Measurements from ENCODE around the gene TADA2A. TPM values are rescaled to one million over a fixed set of nuclear protein-coding genes. Genes with fewer than 3 reads are reported as not detected.
A peak's percentile ranks its signal among the peaks of the same experiment; 100 is the strongest.

Gene TADA2A, protein sequence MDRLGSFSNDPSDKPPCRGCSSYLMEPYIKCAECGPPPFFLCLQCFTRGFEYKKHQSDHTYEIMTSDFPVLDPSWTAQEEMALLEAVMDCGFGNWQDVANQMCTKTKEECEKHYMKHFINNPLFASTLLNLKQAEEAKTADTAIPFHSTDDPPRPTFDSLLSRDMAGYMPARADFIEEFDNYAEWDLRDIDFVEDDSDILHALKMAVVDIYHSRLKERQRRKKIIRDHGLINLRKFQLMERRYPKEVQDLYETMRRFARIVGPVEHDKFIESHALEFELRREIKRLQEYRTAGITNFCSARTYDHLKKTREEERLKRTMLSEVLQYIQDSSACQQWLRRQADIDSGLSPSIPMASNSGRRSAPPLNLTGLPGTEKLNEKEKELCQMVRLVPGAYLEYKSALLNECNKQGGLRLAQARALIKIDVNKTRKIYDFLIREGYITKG
- polyA plus RNA-seq (2011; rRNA removed) (13.6 and 19.3 TPM in 2 replicates), polyA minus RNA-seq (2011; rRNA and poly(A)+ RNA removed) (16.5 and 22.5 TPM in 2 replicates)

GRCh38 chr17:37406635-37407461 lies at the start of gene TADA2A, which contains the start of gene ACACA:
Gene TADA2A (plus strand): TSS chr17:37406886. CDS start chr17:37411366, 4,480 bp downstream.
Gene ACACA (minus strand): TSS chr17:37406836. CDS start chr17:37406299, 537 bp downstream.
- no peaks in the 10 kb centered on the region for H3K27me3 ChIP-seq (ENCODE audit: control insufficient read depth, insufficient read depth, low read length)
- POLR2A ChIA-PET = interaction anchor here (0.6 to 0.7 kb wide), 2 partner anchors 13 to 107 kb away, joined by 3 to 6 read pairs; no protein-coding TSS in a partner anchor
- DNase-seq (ENCODE audit: low read depth) = no peak
- peak; percentile 5; the same call in 1 of the 2 replicates for TF ChIP-seq CTCF (IDR thresholded peaks at IDR 0.05; ENCODE audit: insufficient read depth, low read depth, low read length)
- H3K4me3 ChIP-seq (ENCODE audit: low read depth, low read length) = peak within 1 kb of the TSS; percentile 93
- CTCF ChIA-PET = interaction anchor here (0.6 to 0.7 kb wide), 2 partner anchors 13 to 1324 kb away, joined by 3 to 5 read pairs; no protein-coding TSS in a partner anchor
- H3K36me3 ChIP-seq (ENCODE audit: control insufficient read depth, insufficient read depth, low read length) = peaks cover 4% of the 10 kb centered on the region

GRCh38 chr17:37358098-37358829 lies 48.4 kb upstream of the TADA2A start:
- ChIA-PET POLR2A (no interaction called here), CTCF (interaction anchor here (1.1 to 2.4 kb wide), 2 partner anchors 16 to 118 kb away, joined by 3 to 16 read pairs; no protein-coding TSS in a partner anchor)
- Histone ChIP-seq H3K27me3 (ENCODE audit: control insufficient read depth, insufficient read depth, low read length) (no peaks in the 10 kb centered on the region), H3K36me3 (ENCODE audit: control insufficient read depth, insufficient read depth, low read length) (no peaks in the 10 kb centered on the region), H3K4me3 (ENCODE audit: low read depth, low read length) (peak overlapping the region; percentile 85)
- TF ChIP-seq CTCF (IDR thresholded peaks at IDR 0.05; ENCODE audit: insufficient read depth, low read depth, low read length) = no peak
- DNase-seq (ENCODE audit: low read depth) = no peak

DNA sequence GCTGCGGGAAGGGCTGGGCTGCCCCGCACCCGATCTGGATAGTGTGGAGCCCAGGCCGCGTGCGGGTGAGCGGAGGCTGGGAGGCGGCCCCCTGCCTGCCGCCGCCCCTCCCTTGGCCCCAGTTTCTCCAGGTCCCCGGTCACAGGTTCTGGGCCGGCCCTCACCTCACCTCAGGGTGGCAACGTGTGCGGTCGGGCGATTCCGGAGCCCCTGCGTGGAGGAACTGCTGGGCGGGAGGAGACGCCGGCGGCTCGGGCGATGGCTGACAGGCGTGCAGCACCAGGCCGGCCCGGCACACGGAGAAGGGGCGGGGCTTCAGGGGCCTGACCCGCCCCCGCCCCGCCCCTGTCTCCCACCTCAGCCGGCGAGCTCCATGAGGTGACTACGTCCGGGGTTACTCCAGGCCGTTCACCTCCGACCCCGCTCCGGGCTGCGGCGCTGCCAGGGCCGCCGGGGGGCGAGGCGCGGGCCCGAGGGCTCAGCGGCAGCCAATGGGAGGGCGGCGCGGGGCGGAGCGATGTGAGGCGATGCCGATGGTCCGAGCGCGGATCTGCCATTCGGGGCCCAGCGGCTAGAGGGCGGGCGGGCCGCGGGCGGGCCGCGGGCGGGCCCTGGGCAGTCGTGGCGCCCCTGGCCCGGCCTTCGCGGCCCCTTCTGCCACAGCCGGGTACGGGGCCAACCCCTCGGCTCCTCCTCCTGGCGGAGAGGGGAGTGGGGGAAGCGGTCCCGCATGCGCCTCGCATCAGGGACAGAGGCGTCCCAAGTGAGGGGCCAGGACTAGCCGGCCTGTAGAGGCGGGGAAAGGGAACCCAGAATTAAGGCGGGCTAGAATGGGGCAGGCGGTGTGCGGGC lies 47.6 kb upstream of the TADA2A start:
- CTCF ChIA-PET = interaction anchor here (1.0 to 2.4 kb wide), 3 partner anchors 15 to 211 kb away, joined by 3 to 16 read pairs (median 3); no protein-coding TSS in a partner anchor
- POLR2A ChIA-PET = interaction anchor here (0.6 kb wide), 1 partner anchor 124 kb away, joined by 12 read pairs; no protein-coding TSS in a partner anchor
- H3K27me3 ChIP-seq (ENCODE audit: control insufficient read depth, insufficient read depth, low read length) = no peaks in the 10 kb centered on the region
- peak; percentile 59 for DNase-seq (ENCODE audit: low read depth)
- H3K4me3 ChIP-seq (ENCODE audit: low read depth, low read length) = peak overlapping the region; percentile 85
- TF ChIP-seq CTCF (IDR thresholded peaks at IDR 0.05; ENCODE audit: insufficient read depth, low read depth, low read length) = peak; percentile 12; the same call in 1 of the 2 replicates
- H3K36me3 ChIP-seq (ENCODE audit: control insufficient read depth, insufficient read depth, low read length) = no peaks in the 10 kb centered on the region

GRCh38 chr17:37359682-37360188 lies 47.0 kb upstream of the TADA2A start:
- ChIA-PET CTCF (interaction anchor here (0.6 to 2.4 kb wide), 3 partner anchors 14 to 210 kb away, joined by 3 to 16 read pairs (median 3); no protein-coding TSS in a partner anchor), POLR2A (no interaction called here)
- DNase-seq (ENCODE audit: low read depth) = no peak
- Histone ChIP-seq H3K27me3 (ENCODE audit: control insufficient read depth, insufficient read depth, low read length) (no peaks in the 10 kb centered on the region), H3K36me3 (ENCODE audit: control insufficient read depth, insufficient read depth, low read length) (no peaks in the 10 kb centered on the region), H3K4me3 (ENCODE audit: low read depth, low read length) (peak overlapping the region; percentile 85)
- TF ChIP-seq CTCF (IDR thresholded peaks at IDR 0.05; ENCODE audit: insufficient read depth, low read depth, low read length) = no peak
